ENCODE measurements around the gene LMNA. TPM values are rescaled to one million over a fixed set of nuclear protein-coding genes. Genes with fewer than 3 reads are reported as not detected.

The LMNA gene
- total RNA-seq, 3 donors from 2014 or later = 263 to 334 (median 308) TPM

- intact Hi-C loops (cut with DNase I, micrococcal nuclease) = loop anchor here in 1 of 2 donors (5.0 kb wide), 1 partner anchor 34 kb away; no protein-coding TSS in a partner anchor
- H3K36me3 ChIP-seq (ENCODE audit: low read depth) = no peaks in the 10 kb centered on the region
- no peaks in the 10 kb centered on the region for H3K9me3 ChIP-seq
- H3K4me3 ChIP-seq = no peak overlapping the region
- DNase-seq (no peak), ATAC-seq (no peak)
- TF ChIP-seq, protein P1, sequence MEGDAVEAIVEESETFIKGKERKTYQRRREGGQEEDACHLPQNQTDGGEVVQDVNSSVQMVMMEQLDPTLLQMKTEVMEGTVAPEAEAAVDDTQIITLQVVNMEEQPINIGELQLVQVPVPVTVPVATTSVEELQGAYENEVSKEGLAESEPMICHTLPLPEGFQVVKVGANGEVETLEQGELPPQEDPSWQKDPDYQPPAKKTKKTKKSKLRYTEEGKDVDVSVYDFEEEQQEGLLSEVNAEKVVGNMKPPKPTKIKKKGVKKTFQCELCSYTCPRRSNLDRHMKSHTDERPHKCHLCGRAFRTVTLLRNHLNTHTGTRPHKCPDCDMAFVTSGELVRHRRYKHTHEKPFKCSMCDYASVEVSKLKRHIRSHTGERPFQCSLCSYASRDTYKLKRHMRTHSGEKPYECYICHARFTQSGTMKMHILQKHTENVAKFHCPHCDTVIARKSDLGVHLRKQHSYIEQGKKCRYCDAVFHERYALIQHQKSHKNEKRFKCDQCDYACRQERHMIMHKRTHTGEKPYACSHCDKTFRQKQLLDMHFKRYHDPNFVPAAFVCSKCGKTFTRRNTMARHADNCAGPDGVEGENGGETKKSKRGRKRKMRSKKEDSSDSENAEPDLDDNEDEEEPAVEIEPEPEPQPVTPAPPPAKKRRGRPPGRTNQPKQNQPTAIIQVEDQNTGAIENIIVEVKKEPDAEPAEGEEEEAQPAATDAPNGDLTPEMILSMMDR (IDR thresholded peaks at IDR 0.05) = no peak
- H3K4me1 ChIP-seq (ENCODE audit: low read depth) = peaks cover 60% of the 10 kb centered on the region
Observed at GRCh38 chr1:156098784-156099183, 15.7 kb upstream of the LMNA start.

GRCh38 chr1:156099282-156099681, 15.2 kb upstream of the LMNA start:
- Histone ChIP-seq H3K4me1 (ENCODE audit: low read depth) (peaks cover 65% of the 10 kb centered on the region), H3K4me3 (no peak overlapping the region), H3K9me3 (no peaks in the 10 kb centered on the region), H3K36me3 (ENCODE audit: low read depth) (no peaks in the 10 kb centered on the region)
- intact Hi-C loops (cut with DNase I, micrococcal nuclease) = loop anchor here in 1 of 2 donors (5.0 kb wide), 1 partner anchor 33 kb away; no protein-coding TSS in a partner anchor
- TF ChIP-seq, protein P1 (IDR thresholded peaks at IDR 0.05) = no peak
- ATAC-seq = no peak
- DNase-seq = no peak

GRCh38 chr1:156100205-156100995, 14.1 kb upstream of the LMNA start:
- TF ChIP-seq, protein P1 (IDR thresholded peaks at IDR 0.05) = no peak
- ATAC-seq (peak; percentile 54), DNase-seq (peak in 2 of 3 donors; percentile 55 to 71)
- Histone ChIP-seq H3K9me3 (no peaks in the 10 kb centered on the region), H3K4me3 (no peak overlapping the region), H3K4me1 (ENCODE audit: low read depth) (peaks cover 76% of the 10 kb centered on the region), H3K36me3 (ENCODE audit: low read depth) (no peaks in the 10 kb centered on the region)
- intact Hi-C loops (cut with DNase I, micrococcal nuclease) = no loop called here

DNA sequence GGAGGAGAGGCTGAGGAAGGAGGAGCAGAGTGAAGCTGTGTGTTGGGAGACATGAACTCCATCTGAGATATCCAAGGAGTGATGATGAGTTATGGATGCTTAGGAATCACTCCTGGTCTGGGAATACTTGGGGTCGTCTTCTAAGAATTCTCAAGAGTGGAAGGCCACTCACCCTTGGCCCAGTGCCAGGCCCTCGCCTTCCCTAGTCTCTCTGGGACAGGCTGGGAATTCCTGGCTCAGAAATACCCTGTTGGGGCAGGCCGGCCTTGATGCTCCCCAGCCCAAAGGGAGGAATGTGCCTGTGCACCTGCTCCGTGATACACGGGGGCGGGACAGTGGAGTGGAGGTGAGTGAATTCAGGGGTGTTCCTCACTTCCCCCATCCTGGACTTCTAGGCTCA, 12.6 kb upstream of the LMNA start:
- DNase-seq (peak in 1 of 3 donors; percentile 38), ATAC-seq (no peak)
- intact Hi-C loops (cut with DNase I, micrococcal nuclease) = no loop called here
- TF ChIP-seq, protein P1 (IDR thresholded peaks at IDR 0.05) = no peak
- peaks cover 70% of the 10 kb centered on the region for H3K4me1 ChIP-seq (ENCODE audit: low read depth)
- no peak overlapping the region for H3K4me3 ChIP-seq
- no peaks in the 10 kb centered on the region for H3K36me3 ChIP-seq (ENCODE audit: low read depth)
- H3K9me3 ChIP-seq = no peaks in the 10 kb centered on the region

DNA sequence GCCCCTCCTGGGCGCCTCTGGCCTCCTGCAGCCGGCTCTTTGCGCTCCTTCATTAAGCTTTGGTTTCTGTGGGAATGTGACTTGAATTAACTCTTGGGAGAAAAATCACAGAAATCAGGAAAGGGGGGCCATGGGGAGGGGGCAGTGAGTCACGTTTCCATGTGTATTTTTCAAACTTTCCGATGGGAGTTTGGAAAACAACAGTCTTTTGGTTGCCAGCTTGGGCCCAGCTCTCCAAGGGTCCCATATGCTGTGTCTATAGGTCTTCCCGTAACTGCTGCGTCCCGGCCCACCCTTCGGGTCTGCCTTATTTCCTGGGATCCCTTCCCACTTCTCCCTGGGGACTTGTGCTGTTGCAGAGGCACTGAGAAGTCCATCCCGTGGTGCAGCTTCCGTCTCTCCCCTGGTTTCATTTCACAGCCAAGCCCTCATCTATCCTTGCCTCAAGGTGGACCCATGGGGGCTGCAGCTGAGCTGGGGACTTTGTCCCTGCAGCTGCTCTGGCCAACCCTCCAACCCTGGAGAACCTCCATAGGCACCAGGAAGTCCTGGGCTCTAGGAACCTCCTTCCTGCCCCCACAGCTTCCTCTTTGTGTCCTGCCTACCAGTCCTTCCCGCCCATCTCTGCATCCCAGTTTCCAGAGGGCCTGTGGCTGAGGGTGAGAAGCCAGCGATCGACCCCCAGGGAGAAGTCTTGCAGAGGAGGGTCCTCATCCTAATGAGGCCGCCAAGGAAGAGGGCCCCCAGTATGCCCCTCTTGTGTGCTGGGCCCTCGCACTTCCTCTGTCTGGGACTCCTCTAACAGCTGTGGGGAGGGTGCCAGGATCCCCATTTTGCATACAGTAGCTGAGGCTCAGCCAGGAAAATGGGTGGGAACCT, 11.6 kb upstream of the LMNA start:
- ATAC-seq = peak; percentile 18
- intact Hi-C loops (cut with DNase I, micrococcal nuclease) = no loop called here
- DNase-seq = peak; percentile 54 to 67 (median 59)
- Histone ChIP-seq H3K9me3 (no peaks in the 10 kb centered on the region), H3K4me1 (ENCODE audit: low read depth) (peaks cover 66% of the 10 kb centered on the region), H3K36me3 (ENCODE audit: low read depth) (no peaks in the 10 kb centered on the region), H3K4me3 (no peak overlapping the region)
- TF ChIP-seq, protein P1 (IDR thresholded peaks at IDR 0.05) = no peak
